ENCODE results near the gene THEMIS.
A peak's percentile ranks its signal among the peaks of the same experiment; 100 is the strongest.

Gene THEMIS
- total RNA-seq: 29.1 to 349 (median 140) reads per million in 9 experiments

GRCh38 chr6:127900935-127901334 is at the start of gene THEMIS:
TSS of gene THEMIS (minus strand) at chr6:127901058. CDS start at chr6:127900932, 126 bp downstream.
- peaks cover 18% of the 10 kb centered on the region for H3K36me3 Mint-ChIP-seq (ENCODE audit: insufficient read depth)
- peak within 1 kb of the TSS; percentile 88 to 93 for H3K27ac Mint-ChIP-seq
- ATAC-seq (replicated peaks): peak; percentile 70

GRCh38 chr6:127949251-127949650 is 48.4 kb upstream of the THEMIS start:
- Mint-ChIP-seq H3K4me3 (no peak overlapping the region), H3K27me3 (no peaks in the 10 kb centered on the region), H3K27ac (peak overlapping the region in 1 of 2 donors; percentile 93), H3K9me3 (peaks cover 5 to 6% of the 10 kb centered on the region in 2 donors), H3K4me1 (ENCODE audit: low read depth in 2 of 2) (peaks cover 29 to 36% of the 10 kb centered on the region in 2 donors), H3K36me3 (ENCODE audit: insufficient read depth) (peaks cover 6% of the 10 kb centered on the region)
- DNase-seq: no peak
- ATAC-seq (replicated peaks): no peak

More at GRCh38 chr6:127900935-127901334, at the start of gene THEMIS:
- Mint-ChIP-seq H3K27me3 (no peaks in the 10 kb centered on the region), H3K4me3 (peak within 1 kb of the TSS; percentile 91 to 92), H3K4me1 (ENCODE audit: low read depth in 2 of 2) (peaks cover 34 to 54% of the 10 kb centered on the region in 2 donors), H3K9me3 (peaks cover 0 to 2% of the 10 kb centered on the region in 2 donors)
- DNase-seq: peak; percentile 29 to 48 (median 32)

- H3K4me1 Mint-ChIP-seq (ENCODE audit: low read depth in 2 of 2): peaks cover 17 to 29% of the 10 kb centered on the region in 2 donors
- H3K4me3 Mint-ChIP-seq: no peak overlapping the region
- no peak overlapping the region for H3K27ac Mint-ChIP-seq
These were observed 45.5 kb upstream of the THEMIS start for GRCh38 chr6:127946388-127946787.

GRCh38 chr6:127945434-127946097 is 44.7 kb upstream of the THEMIS start:
- no peak overlapping the region for H3K27ac Mint-ChIP-seq
- no peaks in the 10 kb centered on the region for H3K27me3 Mint-ChIP-seq
- no peak for ATAC-seq (replicated peaks)
- H3K9me3 Mint-ChIP-seq: peaks cover 0 to 6% of the 10 kb centered on the region in 2 donors
- no peaks in the 10 kb centered on the region for H3K36me3 Mint-ChIP-seq (ENCODE audit: insufficient read depth)
- no peak overlapping the region for H3K4me3 Mint-ChIP-seq
- H3K4me1 Mint-ChIP-seq (ENCODE audit: low read depth in 2 of 2): peaks cover 9 to 21% of the 10 kb centered on the region in 2 donors
- DNase-seq: no peak

More at GRCh38 chr6:127946388-127946787, 45.5 kb upstream of the THEMIS start:
- H3K36me3 Mint-ChIP-seq (ENCODE audit: insufficient read depth): no peaks in the 10 kb centered on the region
- no peaks in the 10 kb centered on the region for H3K27me3 Mint-ChIP-seq
- DNase-seq (no peak), ATAC-seq (replicated peaks) (no peak)
- H3K9me3 Mint-ChIP-seq: peaks cover 5 to 6% of the 10 kb centered on the region in 2 donors

GRCh38 chr6:127941228-127941627 is 40.4 kb upstream of the THEMIS start:
- DNase-seq (no peak), ATAC-seq (replicated peaks) (no peak)
- Mint-ChIP-seq H3K9me3 (peaks cover 0 to 2% of the 10 kb centered on the region in 2 donors), H3K27me3 (no peaks in the 10 kb centered on the region), H3K4me1 (ENCODE audit: low read depth in 2 of 2) (peaks cover 7 to 29% of the 10 kb centered on the region in 2 donors), H3K4me3 (no peak overlapping the region), H3K27ac (no peak overlapping the region), H3K36me3 (ENCODE audit: insufficient read depth) (no peaks in the 10 kb centered on the region)

- Mint-ChIP-seq H3K9me3 (no peaks in the 10 kb centered on the region), H3K27ac (peak overlapping the region; percentile 79 to 80), H3K36me3 (ENCODE audit: insufficient read depth) (no peaks in the 10 kb centered on the region), H3K27me3 (no peaks in the 10 kb centered on the region), H3K4me1 (ENCODE audit: low read depth in 2 of 2) (peaks cover 12 to 35% of the 10 kb centered on the region in 2 donors), H3K4me3 (peak overlapping the region in 1 of 2 donors; percentile 9)
- DNase-seq (no peak), ATAC-seq (replicated peaks) (peak; percentile 52)
These were observed 38.7 kb upstream of the THEMIS start for GRCh38 chr6:127939442-127940066.

GRCh38 chr6:127938701-127939100 is 37.8 kb upstream of the THEMIS start:
- Mint-ChIP-seq H3K4me3 (peak overlapping the region; percentile 13 to 21), H3K4me1 (ENCODE audit: low read depth in 2 of 2) (peaks cover 19 to 42% of the 10 kb centered on the region in 2 donors), H3K36me3 (ENCODE audit: insufficient read depth) (no peaks in the 10 kb centered on the region), H3K27ac (peak overlapping the region; percentile 79 to 80), H3K27me3 (no peaks in the 10 kb centered on the region), H3K9me3 (no peaks in the 10 kb centered on the region)
- DNase-seq (no peak), ATAC-seq (replicated peaks) (no peak)

GRCh38 chr6:127937747-127938146 is 36.9 kb upstream of the THEMIS start:
- Mint-ChIP-seq H3K9me3 (peaks cover 0 to 5% of the 10 kb centered on the region in 2 donors), H3K4me1 (ENCODE audit: low read depth in 2 of 2) (peaks cover 24 to 52% of the 10 kb centered on the region in 2 donors), H3K27me3 (no peaks in the 10 kb centered on the region), H3K36me3 (ENCODE audit: insufficient read depth) (no peaks in the 10 kb centered on the region), H3K27ac (peak overlapping the region; percentile 79 to 80), H3K4me3 (peak overlapping the region in 1 of 2 donors; percentile 21)
- no peak for ATAC-seq (replicated peaks)
- DNase-seq: no peak

GRCh38 chr6:127937102-127937501 is 36.2 kb upstream of the THEMIS start:
- no peak overlapping the region for H3K4me3 Mint-ChIP-seq
- no peaks in the 10 kb centered on the region for H3K27me3 Mint-ChIP-seq
- DNase-seq (no peak), ATAC-seq (replicated peaks) (no peak)
- peaks cover 27 to 50% of the 10 kb centered on the region in 2 donors for H3K4me1 Mint-ChIP-seq (ENCODE audit: low read depth in 2 of 2)
- H3K27ac Mint-ChIP-seq: peak overlapping the region in 1 of 2 donors; percentile 80
- peaks cover 0 to 7% of the 10 kb centered on the region in 2 donors for H3K9me3 Mint-ChIP-seq
- H3K36me3 Mint-ChIP-seq (ENCODE audit: insufficient read depth): no peaks in the 10 kb centered on the region

- H3K4me3 Mint-ChIP-seq: peak overlapping the region; percentile 63 to 67
- no peaks in the 10 kb centered on the region for H3K36me3 Mint-ChIP-seq (ENCODE audit: insufficient read depth)
- ATAC-seq (replicated peaks) (no peak), DNase-seq (no peak)
- H3K9me3 Mint-ChIP-seq: peaks cover 0 to 7% of the 10 kb centered on the region in 2 donors
- H3K4me1 Mint-ChIP-seq (ENCODE audit: low read depth in 2 of 2): peaks cover 27 to 50% of the 10 kb centered on the region in 2 donors
- peak overlapping the region; percentile 81 to 88 for H3K27ac Mint-ChIP-seq
- no peaks in the 10 kb centered on the region for H3K27me3 Mint-ChIP-seq
These were observed 34.1 kb upstream of the THEMIS start for GRCh38 chr6:127934956-127935355.

GRCh38 chr6:127933852-127934840 is 33.3 kb upstream of the THEMIS start:
- peak overlapping the region; percentile 63 to 67 for H3K4me3 Mint-ChIP-seq
- peak; percentile 88 for ATAC-seq (replicated peaks)
- peaks cover 0 to 9% of the 10 kb centered on the region in 2 donors for H3K9me3 Mint-ChIP-seq
- H3K27me3 Mint-ChIP-seq: no peaks in the 10 kb centered on the region
- H3K27ac Mint-ChIP-seq: peak overlapping the region; percentile 81 to 88
- DNase-seq: peak; percentile 20 to 46 (median 28)
- H3K4me1 Mint-ChIP-seq (ENCODE audit: low read depth in 2 of 2): peaks cover 27 to 46% of the 10 kb centered on the region in 2 donors
- H3K36me3 Mint-ChIP-seq (ENCODE audit: insufficient read depth): no peaks in the 10 kb centered on the region

- DNase-seq (no peak), ATAC-seq (replicated peaks) (no peak)
- H3K27ac Mint-ChIP-seq: peak overlapping the region; percentile 81 to 88
- no peaks in the 10 kb centered on the region for H3K27me3 Mint-ChIP-seq
- no peaks in the 10 kb centered on the region for H3K36me3 Mint-ChIP-seq (ENCODE audit: insufficient read depth)
- peak overlapping the region; percentile 8 to 67 for H3K4me3 Mint-ChIP-seq
- peaks cover 21 to 36% of the 10 kb centered on the region in 2 donors for H3K4me1 Mint-ChIP-seq (ENCODE audit: low read depth in 2 of 2)
- peaks cover 5 to 16% of the 10 kb centered on the region in 2 donors for H3K9me3 Mint-ChIP-seq
These were observed 32.3 kb upstream of the THEMIS start for GRCh38 chr6:127933137-127933536.

- DNase-seq (no peak), ATAC-seq (replicated peaks) (no peak)
- peak overlapping the region; percentile 8 to 67 for H3K4me3 Mint-ChIP-seq
- H3K27me3 Mint-ChIP-seq: no peaks in the 10 kb centered on the region
- H3K27ac Mint-ChIP-seq: peak overlapping the region; percentile 68 to 81
- peaks cover 5 to 16% of the 10 kb centered on the region in 2 donors for H3K9me3 Mint-ChIP-seq
- H3K4me1 Mint-ChIP-seq (ENCODE audit: low read depth in 2 of 2): peaks cover 19 to 32% of the 10 kb centered on the region in 2 donors
- no peaks in the 10 kb centered on the region for H3K36me3 Mint-ChIP-seq (ENCODE audit: insufficient read depth)
These were observed 31.9 kb upstream of the THEMIS start for GRCh38 chr6:127932708-127933107.
